ENCODE measurements around the gene RAD51B.
"Not testable (repeated sequence)": the region's sequence is repeated elsewhere in the genome, so short reads cannot be mapped to it uniquely, and the experiment has no call there.

RAD51B gene

GRCh38 chr14:68286667-68287066 lies 467.1 kb downstream of the RAD51B start:
- no peaks in the 10 kb centered on the region for H3K9me3 Mint-ChIP-seq
- H3K4me3 Mint-ChIP-seq, result no peak overlapping the region
- H3K36me3 Mint-ChIP-seq (ENCODE audit: low read depth), result no peaks in the 10 kb centered on the region
- peak overlapping the region; percentile 80 to 97 (median 96) for H3K27ac Mint-ChIP-seq
- TF ChIP-seq CTCF (IDR thresholded peaks at IDR 0.05; ENCODE audit: unreplicated experiment in 3 of 3), result no peak
- H3K27me3 Mint-ChIP-seq (ENCODE audit: low read depth), result no peaks in the 10 kb centered on the region
- peaks cover 42% of the 10 kb centered on the region for H3K4me1 Mint-ChIP-seq

- not testable (repeated sequence) for H3K27me3 Mint-ChIP-seq (ENCODE audit: low read depth); H3K9me3 Mint-ChIP-seq; H3K27ac Mint-ChIP-seq; H3K36me3 Mint-ChIP-seq (ENCODE audit: low read depth); H3K4me3 Mint-ChIP-seq
- peaks cover 58% of the 10 kb centered on the region for H3K4me1 Mint-ChIP-seq
Observed at GRCh38 chr14:68289452-68289851, 469.9 kb downstream of the RAD51B start.

GRCh38 chr14:68291820-68292219 lies 472.2 kb downstream of the RAD51B start:
- Mint-ChIP-seq H3K27ac (peak overlapping the region; percentile 96 to 98 (median 96)), H3K4me3 (no peak overlapping the region), H3K27me3 (ENCODE audit: low read depth) (no peaks in the 10 kb centered on the region), H3K4me1 (peaks cover 62% of the 10 kb centered on the region), H3K9me3 (no peaks in the 10 kb centered on the region), H3K36me3 (ENCODE audit: low read depth) (no peaks in the 10 kb centered on the region)
- TF ChIP-seq CTCF (IDR thresholded peaks at IDR 0.05; ENCODE audit: unreplicated experiment in 3 of 3), result no peak

- Mint-ChIP-seq H3K9me3 (no peaks in the 10 kb centered on the region), H3K36me3 (ENCODE audit: low read depth) (no peaks in the 10 kb centered on the region), H3K27ac (peak overlapping the region; percentile 96 to 98 (median 96)), H3K4me3 (no peak overlapping the region), H3K4me1 (peaks cover 62% of the 10 kb centered on the region), H3K27me3 (ENCODE audit: low read depth) (no peaks in the 10 kb centered on the region)
- TF ChIP-seq CTCF (IDR thresholded peaks at IDR 0.05; ENCODE audit: unreplicated experiment in 3 of 3), result no peak
Observed at GRCh38 chr14:68292441-68293215, 473.0 kb downstream of the RAD51B start.

GRCh38 chr14:68293404-68293803 lies 473.8 kb downstream of the RAD51B start:
- Mint-ChIP-seq H3K27me3 (ENCODE audit: low read depth) (no peaks in the 10 kb centered on the region), H3K27ac (peak overlapping the region; percentile 96 to 98 (median 96)), H3K36me3 (ENCODE audit: low read depth) (peaks cover 7% of the 10 kb centered on the region), H3K4me1 (peaks cover 70% of the 10 kb centered on the region), H3K9me3 (peaks cover 5% of the 10 kb centered on the region), H3K4me3 (peak overlapping the region in 1 of 3 experiments; percentile 29)
- no peak for TF ChIP-seq CTCF (IDR thresholded peaks at IDR 0.05; ENCODE audit: unreplicated experiment in 3 of 3)

GRCh38 chr14:68295316-68295816 lies 475.8 kb downstream of the RAD51B start:
- Mint-ChIP-seq H3K4me1 (peaks cover 73% of the 10 kb centered on the region), H3K9me3 (peaks cover 9% of the 10 kb centered on the region), H3K36me3 (ENCODE audit: low read depth) (peaks cover 14% of the 10 kb centered on the region), H3K27me3 (ENCODE audit: low read depth) (no peaks in the 10 kb centered on the region), H3K27ac (peak overlapping the region; percentile 96 to 98 (median 96)), H3K4me3 (peak overlapping the region in 2 of 3 experiments; percentile 9 to 63)
- no peak for TF ChIP-seq CTCF (IDR thresholded peaks at IDR 0.05; ENCODE audit: unreplicated experiment in 3 of 3)

All from nephron (organoid).